SKM-1 (cell line): Measurements from ENCODE around the gene SNIP1.
"Not testable (repeated sequence)": the region's sequence is repeated elsewhere in the genome, so short reads cannot be mapped to it uniquely, and the experiment has no call there.

Source experiments
- DNase-seq: peaks from one replicate; lab custom pipeline; 2025; ENCODE audit not compliant: unreplicated experiment; lab: John Stamatoyannopoulos, UW

SNIP1 gene

DNA sequence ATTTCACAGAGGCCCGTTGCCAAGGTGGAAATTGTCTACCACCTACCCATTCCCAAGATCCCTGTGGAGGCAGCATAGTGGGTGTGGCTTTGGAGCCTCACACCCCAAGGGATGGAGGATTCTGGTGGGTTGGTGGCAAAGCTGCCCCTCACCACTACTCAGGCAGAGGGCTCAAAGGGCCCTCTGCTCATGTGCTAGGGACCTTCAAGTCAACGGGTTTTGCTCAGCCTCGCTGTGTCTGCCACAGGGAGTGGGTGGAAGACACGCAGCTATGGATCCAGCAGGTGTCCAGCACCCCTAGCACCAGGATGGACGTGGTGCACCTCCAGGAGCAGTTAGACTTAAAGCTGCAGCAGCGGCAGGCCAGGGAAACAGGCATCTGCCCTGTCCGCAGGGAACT is 5.0 kb upstream of the SNIP1 start:
- DNase-seq, result no peak

DNA sequence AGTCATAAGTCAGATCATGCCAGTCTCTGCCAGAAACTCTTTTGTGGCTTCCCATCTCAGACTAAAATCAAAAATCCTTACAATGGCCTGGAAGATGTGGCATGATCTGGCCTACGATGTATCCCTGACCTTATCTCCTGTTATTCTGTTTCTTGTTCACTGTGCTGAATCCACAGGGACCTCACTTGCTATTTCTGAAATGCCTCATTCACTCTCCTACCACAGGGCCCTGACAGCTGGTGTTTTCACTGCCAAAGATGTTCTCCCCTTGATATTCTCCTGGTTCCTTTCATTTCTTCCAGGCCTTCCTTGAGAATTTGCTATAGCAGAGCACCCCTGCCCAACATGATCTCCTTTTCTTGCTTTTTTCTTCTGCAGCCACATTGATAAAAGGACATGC is 4.3 kb upstream of the SNIP1 start:
- no peak for DNase-seq

DNA sequence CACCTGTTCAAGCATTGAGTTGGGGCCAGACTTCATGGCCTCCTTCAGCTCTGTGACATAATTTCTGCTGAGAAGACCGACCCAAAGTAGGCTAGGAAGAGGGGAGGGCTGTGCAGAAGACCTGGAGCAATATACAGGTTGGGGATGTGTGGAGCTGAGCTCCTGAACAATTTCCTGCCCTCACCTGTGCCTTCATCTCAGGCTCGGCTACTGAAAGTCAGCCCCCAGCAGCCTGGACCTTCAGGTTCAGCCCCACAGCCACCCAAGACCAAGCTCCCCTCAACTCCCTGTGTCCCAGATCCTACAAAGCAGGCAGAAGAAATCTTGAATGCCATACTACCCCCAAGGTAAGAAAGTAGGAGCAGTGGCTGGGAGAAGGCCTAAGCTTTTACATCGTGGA is 3.3 kb upstream of the SNIP1 start:
- DNase-seq, result no peak

GRCh38 chr1:37556712-37557196 is 2.7 kb upstream of the SNIP1 start, which contains the start of gene DNALI1:
TSS of gene DNALI1 (plus strand) at chr1:37556940. CDS start at chr1:37556995, 55 bp downstream.
- DNase-seq, result no peak

GRCh38 chr1:37553598-37553926 is 531 bp downstream of the SNIP1 start:
- no peak for DNase-seq

GRCh38 chr1:37549341-37549740 is 4.8 kb downstream of the SNIP1 start:
- no peak for DNase-seq

DNA sequence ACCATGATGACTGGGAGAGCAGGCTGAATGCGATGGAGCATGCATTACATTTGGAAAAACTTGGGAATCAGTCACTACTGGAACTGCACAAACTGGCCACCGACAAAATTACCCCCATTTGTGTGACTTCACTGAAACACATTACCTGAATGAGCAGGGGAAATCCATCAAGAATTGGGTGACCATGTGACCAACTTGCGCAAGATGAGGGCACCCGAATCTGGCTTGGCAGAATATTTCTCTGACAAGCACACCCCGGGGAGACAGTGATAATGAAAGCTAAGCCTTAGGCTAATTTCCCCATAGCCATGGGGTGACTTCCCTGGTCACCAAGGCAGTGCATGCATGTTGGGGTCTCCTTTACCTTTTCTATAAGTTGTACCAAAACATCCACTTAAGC is 9.1 kb downstream of the SNIP1 start:
- DNase-seq, result no peak

- no peak for DNase-seq
Observed at GRCh38 chr1:37544530-37544929, 9.6 kb downstream of the SNIP1 start.

GRCh38 chr1:37540036-37540785 is 13.9 kb downstream of the SNIP1 start:
- no peak for DNase-seq

DNA sequence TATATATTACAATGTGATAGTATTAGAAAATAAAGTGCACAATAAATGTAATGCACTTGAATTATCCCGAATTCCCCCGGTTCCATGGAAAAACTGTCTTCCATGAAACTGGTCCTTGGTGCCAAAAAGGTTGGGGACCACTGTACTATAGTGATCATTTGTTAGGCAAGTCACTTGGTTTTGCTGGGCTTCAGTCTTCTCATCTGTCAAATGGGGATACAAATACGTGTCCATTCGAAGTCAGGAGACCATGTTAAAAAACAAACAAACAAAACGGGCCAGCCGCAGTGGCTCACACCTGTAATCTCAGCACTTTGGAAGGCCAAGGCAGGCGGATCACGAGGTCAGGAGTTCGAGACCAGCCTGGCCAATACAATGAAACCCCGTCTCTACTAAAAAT is 14.9 kb downstream of the SNIP1 start:
- not testable (repeated sequence) for DNase-seq

DNA sequence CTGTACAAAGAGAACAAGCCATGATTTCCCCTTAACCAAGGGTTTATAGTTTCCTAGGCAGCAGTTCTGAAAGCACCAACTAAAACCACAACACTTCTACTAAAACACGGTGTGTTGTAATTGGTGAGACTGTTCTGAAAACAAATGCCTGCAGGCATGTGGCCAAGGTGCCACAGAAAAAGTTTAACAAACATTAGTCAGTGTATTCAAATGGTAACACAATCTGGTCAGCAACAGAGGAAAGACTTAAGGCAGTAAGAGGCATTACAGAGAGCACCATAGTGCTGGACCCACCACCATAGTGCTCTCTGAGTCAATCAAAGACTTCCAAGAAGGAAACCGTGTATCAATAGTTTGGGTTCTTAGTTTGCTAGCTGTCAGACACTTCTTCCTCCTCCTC is 16.7 kb downstream of the SNIP1 start:
- DNase-seq, result no peak

GRCh38 chr1:37533317-37534093 is 20.6 kb downstream of the SNIP1 start:
- DNase-seq, result no peak

- not testable (repeated sequence) for DNase-seq
Observed at GRCh38 chr1:37532418-37533156, 21.5 kb downstream of the SNIP1 start.

DNA sequence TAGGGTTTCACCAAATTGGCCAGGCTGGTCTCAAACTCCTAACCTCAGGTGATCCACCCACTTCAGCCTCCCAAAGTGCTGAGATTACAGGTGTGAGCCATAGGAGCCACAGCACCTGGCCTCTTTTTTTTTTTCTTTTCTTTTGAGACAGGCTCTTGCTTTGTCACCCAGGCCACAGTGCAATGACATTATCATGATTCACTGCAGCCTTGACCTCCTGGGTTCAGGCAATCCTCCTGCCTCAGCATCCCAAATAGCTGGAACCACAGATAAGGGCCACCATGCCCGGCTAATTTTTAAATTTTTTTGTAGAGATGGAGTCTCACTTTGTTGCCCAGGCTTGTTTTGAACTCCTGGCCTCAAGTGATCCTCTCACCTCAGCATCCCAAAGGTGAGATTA is 24.2 kb downstream of the SNIP1 start:
- not testable (repeated sequence) for DNase-seq

GRCh38 chr1:37519613-37520012 is 34.5 kb downstream of the SNIP1 start:
- DNase-seq, result no peak

DNA sequence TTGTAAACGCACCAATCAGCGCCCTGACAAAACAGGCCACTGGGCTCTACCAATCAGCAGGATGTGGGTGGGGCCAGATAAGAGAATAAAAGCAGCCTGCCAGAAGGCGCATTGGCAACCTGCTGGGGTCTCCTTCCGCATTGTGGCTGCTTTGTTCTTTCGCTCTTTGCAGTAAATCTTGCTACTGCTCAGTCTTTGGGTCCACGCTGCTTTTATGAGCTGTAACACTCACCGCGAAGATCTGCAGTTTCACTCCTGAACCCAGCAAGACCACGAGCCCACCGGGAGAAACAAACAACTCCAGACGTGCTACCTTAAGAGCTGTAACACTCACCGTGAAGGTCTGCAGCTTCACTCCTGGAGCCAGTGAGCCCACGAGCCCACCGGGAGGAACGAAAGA is 35.2 kb downstream of the SNIP1 start:
- DNase-seq, result not testable (repeated sequence)

DNA sequence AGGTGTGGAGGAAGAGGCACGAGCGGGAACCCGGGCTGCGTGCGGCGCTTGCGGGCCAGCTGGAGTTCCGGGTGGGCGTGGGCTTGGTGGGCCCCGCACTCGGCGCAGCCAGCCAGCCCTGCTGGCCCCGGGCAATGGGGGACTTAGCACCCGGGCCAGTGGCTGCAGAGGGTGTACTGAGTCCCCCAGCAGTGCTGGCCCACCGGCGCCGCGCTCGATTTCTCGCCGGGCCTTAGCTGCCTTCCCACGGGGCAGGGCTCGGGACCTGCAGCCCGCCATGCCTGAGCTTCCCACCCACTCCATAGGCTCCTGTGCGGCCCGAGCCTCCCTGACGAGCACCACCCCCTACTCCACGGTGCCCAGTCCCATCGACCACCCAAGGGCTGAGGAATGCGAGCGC is 35.9 kb downstream of the SNIP1 start:
- not testable (repeated sequence) for DNase-seq

- no peak for DNase-seq
Observed at GRCh38 chr1:37517569-37517968, 36.5 kb downstream of the SNIP1 start.

GRCh38 chr1:37515185-37516034 is 38.7 kb downstream of the SNIP1 start:
- no peak for DNase-seq

DNA sequence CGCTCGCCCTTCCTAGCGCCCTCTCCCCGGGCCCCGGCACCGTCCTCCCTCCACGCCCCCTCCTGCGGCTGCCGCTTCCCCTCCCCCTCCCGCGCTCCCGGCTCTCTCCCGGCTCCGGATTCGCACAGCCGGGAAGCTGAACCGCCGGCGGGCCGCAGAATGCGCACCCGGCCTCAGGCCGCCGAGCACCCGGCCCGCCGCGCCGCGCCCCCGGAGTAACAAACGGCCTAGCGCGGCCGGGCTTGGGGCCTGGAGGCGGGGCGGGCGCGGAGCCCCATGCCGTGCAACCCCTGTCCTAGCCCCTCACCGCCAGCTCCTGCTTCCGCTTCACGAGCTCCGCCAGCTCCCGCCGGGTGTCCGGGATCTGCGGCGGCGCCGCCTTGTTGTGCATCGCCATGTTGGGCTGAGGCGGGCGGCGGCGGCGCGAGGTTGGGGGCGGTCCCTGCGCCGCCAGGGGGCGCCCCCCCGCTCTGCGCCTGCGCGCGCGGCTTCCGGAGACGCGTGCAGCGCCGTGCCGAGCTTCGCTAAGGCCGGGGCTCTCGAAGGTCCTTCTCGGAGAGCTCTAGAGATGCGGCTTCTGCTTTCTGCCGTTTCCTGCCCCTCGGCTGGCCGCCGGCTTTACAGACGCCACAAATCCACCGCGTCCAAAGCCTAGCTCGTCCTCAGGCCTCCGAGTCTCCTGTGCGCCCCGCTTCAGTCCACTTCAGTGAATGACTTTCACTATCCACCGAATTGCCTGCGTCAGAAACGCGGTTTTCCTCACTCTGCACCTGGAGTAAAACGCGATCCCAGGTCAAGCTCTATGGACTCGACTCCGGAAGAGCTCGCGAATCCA is 39.5 kb downstream of the SNIP1 start, which contains the start of gene MEAF6:
TSS of gene MEAF6 (minus strand) at position 417 of the 835 bp plus-strand sequence. CDS start at position 397, 20 bp downstream.
- DNase-seq, result peak; percentile 62
